ENCODE data around the gene DENND6B.

DNA sequence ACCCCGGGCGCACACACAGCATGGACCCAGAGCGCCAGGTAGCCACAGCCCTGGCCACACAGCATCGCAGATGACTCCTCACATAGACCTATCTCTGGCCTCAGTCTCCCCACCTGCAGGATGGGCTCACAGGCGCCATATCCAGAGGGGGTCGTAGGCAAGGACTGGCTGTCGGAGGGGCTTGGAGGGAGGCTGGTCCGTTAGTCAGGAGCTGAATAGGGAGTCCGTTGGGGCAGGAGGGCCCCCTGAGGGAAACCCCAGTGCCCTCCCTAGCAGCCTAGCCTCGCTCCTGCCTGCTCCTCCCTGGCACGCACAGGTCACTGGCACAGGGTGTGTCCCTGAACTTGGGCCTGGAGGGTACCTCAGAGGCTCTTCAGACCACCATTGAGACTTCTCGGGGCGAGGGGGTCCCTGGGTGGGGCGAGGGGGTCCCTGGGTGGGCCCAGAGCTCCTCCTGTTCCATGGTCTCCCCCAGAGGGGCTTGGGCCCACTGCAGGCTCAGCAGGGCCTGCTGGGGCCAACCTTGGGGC lies 21.4 kb downstream of the DENND6B start:
- no peak for TF ChIP-seq EP300 (IDR thresholded peaks at IDR 0.05)
- TF ChIP-seq, protein P1, sequence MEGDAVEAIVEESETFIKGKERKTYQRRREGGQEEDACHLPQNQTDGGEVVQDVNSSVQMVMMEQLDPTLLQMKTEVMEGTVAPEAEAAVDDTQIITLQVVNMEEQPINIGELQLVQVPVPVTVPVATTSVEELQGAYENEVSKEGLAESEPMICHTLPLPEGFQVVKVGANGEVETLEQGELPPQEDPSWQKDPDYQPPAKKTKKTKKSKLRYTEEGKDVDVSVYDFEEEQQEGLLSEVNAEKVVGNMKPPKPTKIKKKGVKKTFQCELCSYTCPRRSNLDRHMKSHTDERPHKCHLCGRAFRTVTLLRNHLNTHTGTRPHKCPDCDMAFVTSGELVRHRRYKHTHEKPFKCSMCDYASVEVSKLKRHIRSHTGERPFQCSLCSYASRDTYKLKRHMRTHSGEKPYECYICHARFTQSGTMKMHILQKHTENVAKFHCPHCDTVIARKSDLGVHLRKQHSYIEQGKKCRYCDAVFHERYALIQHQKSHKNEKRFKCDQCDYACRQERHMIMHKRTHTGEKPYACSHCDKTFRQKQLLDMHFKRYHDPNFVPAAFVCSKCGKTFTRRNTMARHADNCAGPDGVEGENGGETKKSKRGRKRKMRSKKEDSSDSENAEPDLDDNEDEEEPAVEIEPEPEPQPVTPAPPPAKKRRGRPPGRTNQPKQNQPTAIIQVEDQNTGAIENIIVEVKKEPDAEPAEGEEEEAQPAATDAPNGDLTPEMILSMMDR (IDR thresholded peaks at IDR 0.05) = no peak
- no peak for TF ChIP-seq POLR2A (IDR thresholded peaks at IDR 0.05)
- no peak for TF ChIP-seq POLR2AphosphoS5 (IDR thresholded peaks at IDR 0.05)
